ENCODE measurements around the gene SNX21.
"Not testable (repeated sequence)": the region's sequence is repeated elsewhere in the genome, so short reads cannot be mapped to it uniquely, and the experiment has no call there.

SNX21 gene

GRCh38 chr20:45833030-45833882 is at the start of gene SNX21:
SNX21 (plus strand) TSS chr20:45833799; CDS start chr20:45833920, 121 bp downstream.
- DNase-seq: peak; percentile 80

GRCh38 chr20:45788351-45788750 is 45.2 kb upstream of the SNX21 start:
- DNase-seq: no peak

GRCh38 chr20:45792317-45793118 is 41.1 kb upstream of the SNX21 start:
- DNase-seq: peak; percentile 75

- no peak for DNase-seq
These were observed 37.1 kb upstream of the SNX21 start for GRCh38 chr20:45796337-45797065.

- DNase-seq: not testable (repeated sequence)
These were observed 36.1 kb upstream of the SNX21 start for GRCh38 chr20:45797510-45797909.

GRCh38 chr20:45797955-45798354 is 35.6 kb upstream of the SNX21 start:
- DNase-seq: not testable (repeated sequence)

GRCh38 chr20:45798935-45799642 is 34.5 kb upstream of the SNX21 start:
- peak; percentile 60 for DNase-seq

GRCh38 chr20:45801851-45802250 is 31.7 kb upstream of the SNX21 start:
- DNase-seq: no peak

GRCh38 chr20:45810191-45810970 is 23.2 kb upstream of the SNX21 start:
- no peak for DNase-seq

- peak; percentile 100 for DNase-seq
These were observed 21.2 kb upstream of the SNX21 start, which contains the start of gene UBE2C for GRCh38 chr20:45812157-45813005. UBE2C (plus strand) TSS chr20:45812644; CDS start chr20:45812696, 52 bp downstream.

GRCh38 chr20:45813006-45813340 is 20.6 kb upstream of the SNX21 start:
- no peak for DNase-seq

- DNase-seq: no peak
These were observed 20.1 kb upstream of the SNX21 start for GRCh38 chr20:45813489-45813888.

GRCh38 chr20:45814314-45814713 is 19.3 kb upstream of the SNX21 start:
- no peak for DNase-seq

GRCh38 chr20:45816951-45817350 is 16.6 kb upstream of the SNX21 start:
- DNase-seq: no peak

GRCh38 chr20:45817376-45818194 is 16.0 kb upstream of the SNX21 start:
- DNase-seq: no peak

GRCh38 chr20:45818239-45818638 is 15.4 kb upstream of the SNX21 start:
- no peak for DNase-seq

- no peak for DNase-seq
These were observed 14.1 kb upstream of the SNX21 start for GRCh38 chr20:45819466-45819865.

- DNase-seq: no peak
These were observed 11.7 kb upstream of the SNX21 start for GRCh38 chr20:45821947-45822346.

GRCh38 chr20:45822857-45823256 is 10.7 kb upstream of the SNX21 start:
- DNase-seq: no peak
